ENCODE measurements around the gene EVA1C.
"Not testable (repeated sequence)": the region's sequence is repeated elsewhere in the genome, so short reads cannot be mapped to it uniquely, and the experiment has no call there.

Gene EVA1C

GRCh38 chr21:32534113-32534512, 121.6 kb downstream of the EVA1C start:
- no peak for DNase-seq

DNA sequence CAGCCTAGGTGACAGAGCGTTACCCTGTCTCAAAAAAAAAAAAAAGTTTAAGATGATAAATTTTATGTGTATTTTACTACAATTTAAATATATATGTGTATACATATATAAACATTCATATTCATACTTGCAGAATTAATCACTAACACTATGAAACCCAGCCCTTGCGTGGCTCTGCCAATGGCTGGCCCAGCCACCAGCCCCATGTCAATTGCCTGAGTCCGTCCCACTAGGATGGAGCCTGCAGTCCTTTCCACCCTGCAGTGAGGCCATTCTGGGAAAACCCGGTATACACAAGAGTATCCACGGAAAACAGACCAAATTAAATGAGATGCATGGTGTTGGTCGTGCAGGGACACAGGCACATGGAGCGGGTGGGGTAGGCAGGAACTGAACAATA, 123.1 kb downstream of the EVA1C start:
- DNase-seq: no peak

GRCh38 chr21:32537569-32537881, 125.0 kb downstream of the EVA1C start:
- DNase-seq: no peak

- DNase-seq: no peak
Measured at GRCh38 chr21:32538147-32538792, 125.8 kb downstream of the EVA1C start.

- no peak for DNase-seq
Measured at GRCh38 chr21:32539378-32539777, 126.9 kb downstream of the EVA1C start.

GRCh38 chr21:32543056-32543455, 130.6 kb downstream of the EVA1C start:
- not testable (repeated sequence) for DNase-seq

DNA sequence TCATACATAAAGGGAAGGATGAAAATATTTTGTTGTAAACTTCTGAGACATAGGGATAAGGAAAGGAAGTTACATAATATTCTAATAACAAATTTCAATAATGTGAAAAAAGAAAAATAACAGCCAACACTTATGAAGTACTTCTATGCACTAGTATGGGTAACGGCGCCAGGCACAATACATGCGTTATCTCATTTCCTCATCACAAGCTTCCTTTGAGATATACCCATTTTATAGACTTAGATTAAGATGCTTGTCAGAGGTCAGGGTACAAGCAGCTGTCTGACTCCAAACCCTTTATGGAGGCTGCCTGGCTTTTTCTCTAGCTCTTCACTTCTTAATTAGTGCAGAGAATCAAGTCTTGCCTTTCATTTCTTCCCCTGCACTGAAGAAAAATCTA, 131.5 kb downstream of the EVA1C start:
- DNase-seq: no peak

GRCh38 chr21:32544697-32545096, 132.2 kb downstream of the EVA1C start:
- DNase-seq: no peak

DNA sequence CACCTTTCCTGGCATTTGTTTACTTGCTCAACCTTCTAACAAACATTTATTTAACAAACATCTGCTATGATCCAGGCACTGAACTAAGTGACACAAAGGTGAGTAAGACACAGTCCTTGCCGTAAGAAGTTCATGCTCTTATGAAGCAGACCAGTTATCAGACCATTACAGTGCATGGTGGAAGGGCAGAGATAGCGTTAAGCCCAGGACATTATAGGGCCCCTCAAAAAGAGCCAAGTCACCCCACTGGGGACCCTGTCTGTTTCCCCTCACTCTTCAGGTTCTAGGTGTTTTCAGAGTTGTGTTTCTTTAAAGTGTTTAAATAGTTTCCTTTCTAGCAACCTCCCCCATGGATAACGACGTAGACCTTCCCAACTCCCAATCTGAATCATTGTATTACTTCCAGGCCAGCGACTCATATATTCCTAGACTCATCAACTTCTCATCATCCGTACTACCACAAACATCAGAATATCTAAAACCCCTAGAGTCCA, 133.5 kb downstream of the EVA1C start:
- DNase-seq: no peak

- DNase-seq: no peak
Measured at GRCh38 chr21:32547018-32547417, 134.5 kb downstream of the EVA1C start.

GRCh38 chr21:32548978-32549377, 136.5 kb downstream of the EVA1C start:
- DNase-seq: no peak

GRCh38 chr21:32549440-32549839, 136.9 kb downstream of the EVA1C start:
- no peak for DNase-seq

- DNase-seq: no peak
Measured at GRCh38 chr21:32549886-32550285, 137.4 kb downstream of the EVA1C start.

DNA sequence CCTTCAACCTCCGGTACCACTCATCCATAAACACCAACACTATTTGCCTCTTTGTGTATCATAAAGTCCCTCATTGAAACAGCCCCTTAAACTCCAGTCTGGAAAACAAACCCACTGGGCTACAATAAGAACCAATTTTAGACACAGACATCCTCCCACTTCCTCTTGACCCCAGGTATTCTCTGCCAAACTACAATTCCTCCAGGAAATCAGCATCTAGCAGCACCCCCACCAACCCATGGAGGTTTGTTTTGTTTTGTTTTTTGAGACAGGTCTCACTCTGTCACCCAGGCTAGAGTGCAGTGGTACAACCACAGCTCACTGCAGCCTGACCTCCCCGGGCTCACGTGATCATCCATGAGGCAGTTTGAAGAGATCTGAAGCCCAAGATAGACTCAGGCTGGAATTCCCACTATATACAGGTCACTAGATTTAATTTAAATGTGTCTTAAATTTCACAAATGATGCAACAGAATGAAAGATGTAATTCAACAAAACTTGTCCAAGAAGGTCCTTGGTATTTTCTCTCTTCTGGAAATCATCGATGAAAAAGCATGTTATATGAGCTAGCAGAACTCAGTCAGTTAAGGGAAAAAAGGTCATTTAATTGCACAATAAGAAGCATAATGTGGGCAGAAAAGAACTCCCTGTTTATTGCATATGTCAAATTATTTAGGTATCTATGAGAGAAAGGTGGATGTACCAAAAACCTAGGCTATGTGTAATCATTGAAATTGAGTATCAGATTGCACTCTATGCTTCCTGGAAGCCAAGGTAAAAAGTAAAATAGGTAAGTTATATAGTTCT, 142.5 kb downstream of the EVA1C start:
- no peak for DNase-seq

GRCh38 chr21:32558106-32558505, 145.6 kb downstream of the EVA1C start:
- DNase-seq: no peak

- DNase-seq: no peak
Measured at GRCh38 chr21:32559006-32559610, 146.6 kb downstream of the EVA1C start.

- no peak for DNase-seq
Measured at GRCh38 chr21:32560896-32561295, 148.4 kb downstream of the EVA1C start.

- not testable (repeated sequence) for DNase-seq
Measured at GRCh38 chr21:32561476-32561875, 149.0 kb downstream of the EVA1C start.

- DNase-seq: no peak
Measured at GRCh38 chr21:32562426-32562825, 149.9 kb downstream of the EVA1C start.

DNA sequence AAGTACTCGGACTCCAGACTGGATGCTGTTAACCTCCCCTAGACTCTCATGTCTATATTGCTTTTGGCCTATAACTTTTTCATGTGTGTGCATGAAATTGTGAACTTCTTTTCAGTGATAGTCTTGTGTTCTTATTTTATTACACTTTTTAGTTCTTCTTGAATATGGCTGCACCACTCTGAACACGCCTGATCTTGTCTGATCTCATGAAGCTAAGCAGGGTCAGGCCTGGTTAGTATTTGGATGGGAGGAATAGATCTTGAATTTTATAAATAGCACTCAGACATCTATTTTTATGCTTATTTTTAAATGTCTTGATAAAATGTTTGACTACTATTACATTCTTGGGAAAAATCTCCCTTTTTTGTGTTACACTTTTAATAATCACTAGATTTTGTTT, 150.4 kb downstream of the EVA1C start:
- no peak for DNase-seq
